ENCODE measurements around the gene KRTAP12-3.

The KRTAP12-3 gene

DNA sequence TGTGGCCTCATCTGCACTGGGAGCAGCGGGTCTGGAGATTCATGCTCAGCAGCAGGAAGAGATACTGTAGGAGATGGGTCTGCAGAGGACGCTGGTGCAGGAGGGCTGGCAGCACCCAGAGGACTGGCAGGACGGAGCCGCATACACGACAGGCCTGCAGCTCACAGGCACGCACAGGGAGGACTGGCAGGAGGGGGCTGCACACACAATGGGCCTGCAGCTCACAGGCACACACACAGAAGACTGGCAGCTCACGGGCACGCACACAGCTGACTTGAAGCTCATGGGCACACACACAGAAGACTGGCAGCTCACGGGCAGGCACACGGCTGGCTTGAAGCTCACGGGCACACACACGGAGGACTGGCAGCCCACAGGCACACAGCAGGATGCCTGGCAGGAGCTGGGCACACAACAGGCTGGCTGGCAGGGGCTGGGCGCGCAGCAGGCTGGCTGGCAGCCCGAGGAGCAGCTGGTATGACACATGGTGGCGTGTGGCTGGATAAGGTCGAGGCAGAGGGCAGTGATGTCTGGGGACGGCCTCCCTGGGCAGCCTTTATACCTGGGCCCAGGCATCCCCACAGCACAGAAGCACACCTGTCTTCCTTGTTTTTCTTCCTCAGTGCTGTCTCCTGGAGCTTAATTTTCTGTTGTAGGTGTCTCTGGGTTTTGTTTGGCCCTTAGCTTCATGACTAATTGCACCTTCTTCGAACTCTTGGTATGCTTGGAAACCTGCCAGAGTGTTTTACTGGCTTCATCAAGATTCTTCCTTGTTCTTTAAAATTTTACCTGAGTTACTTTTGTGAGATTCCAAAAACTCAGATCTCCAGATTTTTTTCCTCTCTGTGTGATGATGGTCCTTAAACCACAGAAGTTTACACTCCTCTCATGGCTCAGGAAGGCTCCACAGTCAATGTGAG lies 8.9 kb downstream of the KRTAP12-3 start, which contains the start of gene KRTAP12-2:
Gene KRTAP12-2 (minus strand): TSS at position 527 of the 920 bp plus-strand sequence. CDS start 41 bp downstream, at position 486.
- DNase-seq (ENCODE audit: low read depth): no peak

DNA sequence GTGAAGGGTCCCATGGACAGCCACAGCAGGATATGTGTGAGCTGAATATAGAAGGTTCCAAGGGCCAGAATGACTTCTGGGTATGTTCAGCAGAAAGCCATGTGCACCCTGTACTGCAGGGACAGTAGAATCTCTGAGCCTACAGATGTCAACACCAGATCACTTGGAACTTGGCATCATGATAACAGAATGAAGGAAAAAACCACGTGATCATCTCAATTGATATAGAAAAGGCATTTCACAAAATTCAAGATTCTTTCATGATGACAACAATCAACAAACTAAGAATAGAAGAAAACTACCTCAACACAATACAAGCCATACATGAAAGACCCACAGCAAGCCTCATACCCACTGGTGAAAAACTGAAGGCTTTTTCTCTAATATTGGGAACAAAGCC lies 9.9 kb downstream of the KRTAP12-3 start:
- H3K4me3 ChIP-seq (ENCODE audit: control insufficient read depth, low read depth, low read length): no peak overlapping the region
- TF ChIP-seq CTCF (conservative IDR thresholded peaks at IDR 0.05; ENCODE audit: control insufficient read depth, insufficient read depth, low read depth, low read length): no peak
- no peak for DNase-seq (ENCODE audit: low read depth)

More for the DNA sequence above, 8.9 kb downstream of the KRTAP12-3 start, which contains the start of gene KRTAP12-2:
- no peak within 1 kb of the TSS for H3K4me3 ChIP-seq (ENCODE audit: control insufficient read depth, low read depth, low read length)
- TF ChIP-seq CTCF (conservative IDR thresholded peaks at IDR 0.05; ENCODE audit: control insufficient read depth, insufficient read depth, low read depth, low read length): no peak

- H3K4me3 ChIP-seq (ENCODE audit: control insufficient read depth, low read depth, low read length): no peak overlapping the region
- DNase-seq (ENCODE audit: low read depth): no peak
- TF ChIP-seq CTCF (conservative IDR thresholded peaks at IDR 0.05; ENCODE audit: control insufficient read depth, insufficient read depth, low read depth, low read length): no peak
Measured at GRCh38 chr21:44670642-44671432, 13.1 kb downstream of the KRTAP12-3 start.

DNA sequence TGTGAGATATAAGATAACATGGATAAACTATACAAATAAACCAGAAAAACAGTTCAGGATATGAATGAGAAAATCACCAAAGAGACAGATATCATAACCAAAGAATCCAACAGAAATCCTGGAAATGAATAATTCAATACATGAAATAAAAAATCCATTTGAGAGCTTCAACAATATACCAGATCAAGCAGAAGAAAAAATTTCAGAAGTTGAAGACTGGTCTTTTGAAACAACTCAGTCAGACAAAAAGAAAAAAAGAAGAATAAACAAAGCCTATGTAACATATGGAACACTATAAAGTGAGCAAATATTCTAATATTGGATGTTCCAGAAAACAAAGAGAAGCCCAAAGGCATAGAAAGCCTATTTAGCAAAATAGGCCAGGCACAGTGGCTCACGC lies 14.2 kb downstream of the KRTAP12-3 start:
- no peak for TF ChIP-seq CTCF (conservative IDR thresholded peaks at IDR 0.05; ENCODE audit: control insufficient read depth, insufficient read depth, low read depth, low read length)
- H3K4me3 ChIP-seq (ENCODE audit: control insufficient read depth, low read depth, low read length): no peak overlapping the region
- no peak for DNase-seq (ENCODE audit: low read depth)

GRCh38 chr21:44677881-44678280 lies 20.1 kb downstream of the KRTAP12-3 start:
- TF ChIP-seq CTCF (conservative IDR thresholded peaks at IDR 0.05; ENCODE audit: control insufficient read depth, insufficient read depth, low read depth, low read length): no peak
- no peak overlapping the region for H3K4me3 ChIP-seq (ENCODE audit: control insufficient read depth, low read depth, low read length)
- DNase-seq (ENCODE audit: low read depth): no peak

DNA sequence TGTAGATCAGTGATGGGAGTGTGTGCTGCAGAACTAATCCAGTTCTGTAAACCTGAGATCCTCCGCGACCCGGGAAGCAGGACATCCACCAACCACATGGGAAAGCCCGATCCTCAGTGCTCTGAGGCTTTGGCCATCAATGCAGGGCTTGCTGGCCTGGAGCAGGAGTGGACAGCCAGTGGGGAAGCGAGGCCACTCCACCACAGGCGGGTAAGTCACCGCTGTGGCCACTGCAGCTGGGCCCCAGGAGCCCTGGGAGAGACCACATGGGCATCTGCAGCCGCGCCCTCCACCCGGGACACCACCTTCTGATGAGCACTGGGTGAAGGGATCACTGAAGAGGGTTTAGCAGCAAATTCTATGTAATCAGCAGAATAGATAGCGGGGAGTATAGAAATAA lies 23.4 kb downstream of the KRTAP12-3 start:
- TF ChIP-seq CTCF (conservative IDR thresholded peaks at IDR 0.05; ENCODE audit: control insufficient read depth, insufficient read depth, low read depth, low read length): no peak
- H3K4me3 ChIP-seq (ENCODE audit: control insufficient read depth, low read depth, low read length): no peak overlapping the region
- no peak for DNase-seq (ENCODE audit: low read depth)

Data from fibroblast of mammary gland (primary cell).